Trophoblast cell (in vitro differentiated cells and primary cell): Measurements from ENCODE around the gene RAB5B.

Source experiments
- DNase-seq, 2 donors: peaks; one replicate each; pipeline ENCODE4 v3.0.0-alpha.2; 2016
- H2AFZ ChIP-seq: 2 replicates; pipeline ENCODE4 v1.6.1; 2013; ENCODE audit warnings: low read length, moderate library complexity, mild to moderate bottlenecking; ENCODE audit not compliant: insufficient read depth, poor library complexity
- H2AK5ac ChIP-seq: 2 replicates; pipeline ENCODE4 v1.6.1; 2013; ENCODE audit warnings: mild to moderate bottlenecking, low read length
- H2BK120ac ChIP-seq: 2 replicates; pipeline ENCODE4 v1.6.1; 2013; ENCODE audit warnings: low read length, mild to moderate bottlenecking, moderate library complexity; ENCODE audit not compliant: insufficient read depth, poor library complexity
- H2BK12ac ChIP-seq: 2 replicates; pipeline ENCODE4 v1.6.1; 2013; ENCODE audit warnings: mild to moderate bottlenecking, low read length, moderate library complexity
- H2BK5ac ChIP-seq: 2 replicates; pipeline ENCODE4 v1.6.1; 2013; ENCODE audit warnings: low read length, low read depth, moderate library complexity, mild to moderate bottlenecking; ENCODE audit not compliant: poor library complexity
- H3K14ac ChIP-seq: 2 replicates; pipeline ENCODE4 v1.6.1; 2013; ENCODE audit warnings: mild to moderate bottlenecking, low read length
- H3K18ac ChIP-seq: 2 replicates; pipeline ENCODE4 v1.6.1; 2013; ENCODE audit warnings: mild to moderate bottlenecking, low read length
- H3K23ac ChIP-seq: 2 replicates; pipeline ENCODE4 v1.6.1; 2013; ENCODE audit warnings: low read length
- H3K27ac ChIP-seq: 2 replicates; pipeline ENCODE4 v1.5.1; 2013; ENCODE audit warnings: low read depth, mild to moderate bottlenecking, inconsistent platforms, low read length, moderate library complexity
- H3K27me3 ChIP-seq: 2 replicates; pipeline ENCODE4 v1.6.1; 2013; ENCODE audit warnings: inconsistent platforms, mild to moderate bottlenecking, low read length, moderate library complexity; ENCODE audit not compliant: insufficient read depth
- H3K36me3 ChIP-seq, 2 experiments: 1 replicate in 1 of 2; 2 replicates in 1 of 2; pipeline ENCODE4 v1.6.1; 2013; ENCODE audit warnings: low read length in 2 of 2, mild to moderate bottlenecking in 2 of 2, moderate library complexity in 1 of 2; ENCODE audit not compliant: insufficient read depth in 2 of 2, control insufficient read depth in 1 of 2
- H3K4ac ChIP-seq: 2 replicates; pipeline ENCODE4 v1.6.1; 2013; ENCODE audit warnings: low read depth, mild to moderate bottlenecking, low read length, moderate library complexity
- H3K4me1 ChIP-seq, 2 experiments: 1 replicate in 1 of 2; 2 replicates in 1 of 2; pipeline ENCODE4 v1.6.1; 2013; ENCODE audit warnings: low read length in 2 of 2, mild to moderate bottlenecking in 2 of 2, moderate library complexity in 1 of 2; ENCODE audit not compliant: insufficient read depth in 2 of 2, control insufficient read depth in 1 of 2
- H3K4me2 ChIP-seq: 2 replicates; pipeline ENCODE4 v1.6.1; 2013; ENCODE audit warnings: inconsistent platforms, mild to moderate bottlenecking, low read length, moderate library complexity
- H3K4me3 ChIP-seq: 2 replicates; pipeline ENCODE4 v1.5.1; 2013; ENCODE audit warnings: mild to moderate bottlenecking, low read depth, low read length, inconsistent platforms
- H3K79me1 ChIP-seq: one replicate; pipeline ENCODE4 v1.6.1; 2013; ENCODE audit warnings: low read length
- H3K79me2 ChIP-seq: 2 replicates; pipeline ENCODE4 v1.6.1; 2013; ENCODE audit warnings: low read length, mild to moderate bottlenecking; ENCODE audit not compliant: control insufficient read depth, insufficient read depth, poor library complexity
- H3K9ac ChIP-seq: 2 replicates; pipeline ENCODE4 v1.6.1; 2013; ENCODE audit warnings: mild to moderate bottlenecking, low read length
- H3K9me3 ChIP-seq: 2 replicates; pipeline ENCODE4 v1.6.1; 2013; ENCODE audit warnings: low read depth, mild to moderate bottlenecking, control low read depth, inconsistent platforms, low read length; ENCODE audit not compliant: insufficient read depth
- H4K12ac ChIP-seq: 2 replicates; pipeline ENCODE4 v1.6.1; 2013; ENCODE audit warnings: low read depth, mild to moderate bottlenecking, low read length, moderate library complexity
- H4K8ac ChIP-seq: 2 replicates; pipeline ENCODE4 v1.6.1; 2013; ENCODE audit warnings: low read depth, mild to moderate bottlenecking, low read length, moderate library complexity
- H4K91ac ChIP-seq: one replicate; pipeline ENCODE4 v1.6.1; 2013; ENCODE audit warnings: low read depth, mild to moderate bottlenecking, low read length, moderate library complexity
- WGBS: extraction: QIAGEN DNeasy Blood & Tissue Kit; methylation state at CpG from one replicate; pipeline ENCODE4 v1.1.7; 2013; ENCODE audit warnings: missing lambda C conversion rate; ENCODE audit not compliant: insufficient read length, insufficient coverage; ENCODE audit errors: extremely low coverage; 5-methylcytosine and 5-hydroxymethylcytosine counted together

Gene RAB5B

DNA sequence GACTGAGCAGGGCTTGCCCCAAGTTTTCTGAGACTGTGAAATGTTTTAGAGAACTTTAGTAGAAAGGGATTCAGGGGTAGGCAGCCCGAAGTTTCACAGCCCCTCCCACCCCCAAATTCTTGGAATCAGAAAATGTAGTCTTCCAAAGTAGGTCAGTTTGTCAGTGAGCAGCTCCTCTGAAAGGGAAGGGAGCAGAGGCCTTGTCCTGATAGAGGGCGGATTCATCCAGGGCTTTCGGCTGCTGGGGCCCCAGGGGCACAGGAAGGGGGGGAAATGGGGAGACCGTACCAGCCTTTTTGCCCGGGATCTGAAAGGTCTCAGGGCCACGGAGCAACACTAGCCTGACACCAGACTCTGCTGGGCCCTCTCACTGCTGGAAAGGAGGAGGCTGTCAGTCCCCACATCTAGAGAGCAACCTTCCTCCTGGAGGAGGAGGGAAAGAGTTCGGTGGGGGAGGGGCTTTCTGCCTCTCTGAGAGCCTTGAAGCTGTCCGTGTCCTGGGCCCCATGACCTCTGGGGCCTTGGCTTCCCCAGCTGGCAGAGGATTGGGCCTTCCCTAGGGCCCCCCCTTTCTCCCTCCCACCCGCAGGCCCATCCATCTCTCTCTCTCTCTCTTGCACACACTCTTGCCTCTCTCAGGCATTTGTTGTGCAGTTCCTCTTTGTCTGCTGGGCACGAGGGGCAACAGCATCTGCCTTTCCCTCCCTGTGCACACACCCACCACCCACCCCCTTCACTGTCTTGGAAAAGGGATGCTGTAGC lies 46.7 kb downstream of the RAB5B start, which contains the start of gene IKZF4:
TSS of gene IKZF4 (plus strand) at position 621 of the 762 bp plus-strand sequence. CDS start 451 bp downstream, outside the sequence.
- Histone ChIP-seq H3K27ac (peak within 1 kb of the TSS; percentile 2), H4K91ac (peak within 1 kb of the TSS; percentile 71), H3K4ac (no peak within 1 kb of the TSS), H3K4me2 (peak within 1 kb of the TSS; percentile 49), H2BK5ac (peak within 1 kb of the TSS; percentile 7), H3K4me1 (peaks cover 12 to 19% of the 10 kb centered on the region in 2 experiments), H2AK5ac (no peak within 1 kb of the TSS), H3K79me1 (peaks cover 11% of the 10 kb centered on the region), H2BK120ac (peak within 1 kb of the TSS; percentile 52), H2AFZ (peak within 1 kb of the TSS; percentile 13), H3K18ac (peak within 1 kb of the TSS; percentile 1), H2BK12ac (peak within 1 kb of the TSS; percentile 15), H3K23ac (no peak within 1 kb of the TSS), H3K9ac (no peak within 1 kb of the TSS), H3K14ac (peak within 1 kb of the TSS; percentile 10), H3K36me3 (peaks cover 2% of the 10 kb centered on the region in 2 experiments), H3K9me3 (peaks cover 1% of the 10 kb centered on the region), H3K79me2 (no peaks in the 10 kb centered on the region), H3K27me3 (no peaks in the 10 kb centered on the region), H4K12ac (peak within 1 kb of the TSS; percentile 13), H3K4me3 (no peak within 1 kb of the TSS), H4K8ac (peak within 1 kb of the TSS; percentile 85)
- DNase-seq = no peak
- no CpG with 5 or more reads among the region's 10 CpGs for WGBS

DNA sequence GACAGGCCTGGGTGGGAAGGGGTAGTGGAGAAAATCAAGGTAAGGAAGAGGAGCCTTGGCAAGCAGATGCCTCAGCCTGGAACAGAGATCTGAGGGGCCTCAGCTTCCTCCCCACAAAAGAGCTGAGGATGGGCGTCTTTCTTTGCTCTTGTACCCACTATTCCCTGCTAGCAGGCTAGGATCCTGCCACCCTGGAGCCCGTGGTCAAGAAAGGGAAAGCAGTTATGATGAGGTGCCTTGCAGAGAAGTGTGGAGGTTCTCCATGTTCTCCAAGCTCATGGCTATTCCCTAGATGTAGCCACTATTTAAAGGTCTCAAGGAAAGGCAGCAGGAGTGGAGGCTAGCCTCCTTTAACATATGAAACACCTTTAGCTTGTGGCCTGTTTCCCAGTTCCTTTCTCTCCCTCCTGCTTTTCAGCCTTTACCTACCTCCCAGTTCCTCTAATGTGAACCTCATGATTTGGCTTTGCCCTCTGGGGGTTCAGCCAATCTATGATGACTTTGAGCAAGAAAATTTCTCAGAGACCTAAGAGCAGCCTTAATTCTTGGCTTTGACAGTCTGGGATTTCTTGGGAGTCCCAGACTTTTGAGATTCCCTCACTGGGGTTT lies 48.1 kb downstream of the RAB5B start:
- DNase-seq = no peak
- no peak overlapping the region for H4K12ac ChIP-seq
- H3K4ac ChIP-seq = no peak overlapping the region
- H2BK12ac ChIP-seq = no peak overlapping the region
- H3K36me3 ChIP-seq = peaks cover 6 to 7% of the 10 kb centered on the region in 2 experiments
- H2AFZ ChIP-seq = no peak overlapping the region
- H3K9ac ChIP-seq = no peak overlapping the region
- H3K27me3 ChIP-seq = no peaks in the 10 kb centered on the region
- no peak overlapping the region for H3K4me2 ChIP-seq
- no peak overlapping the region for H3K4me3 ChIP-seq
- peaks cover 13% of the 10 kb centered on the region for H3K79me1 ChIP-seq
- no peak overlapping the region for H3K18ac ChIP-seq
- no peak overlapping the region for H4K91ac ChIP-seq
- no CpG with 5 or more reads among the region's 2 CpGs for WGBS
- H2AK5ac ChIP-seq = no peak overlapping the region
- H3K79me2 ChIP-seq = no peaks in the 10 kb centered on the region
- no peak overlapping the region for H3K14ac ChIP-seq
- H2BK5ac ChIP-seq = no peak overlapping the region
- peaks cover 1% of the 10 kb centered on the region for H3K9me3 ChIP-seq
- peak overlapping the region; percentile 29 for H4K8ac ChIP-seq
- no peak overlapping the region for H3K23ac ChIP-seq
- peaks cover 9 to 20% of the 10 kb centered on the region in 2 experiments for H3K4me1 ChIP-seq
- no peak overlapping the region for H3K27ac ChIP-seq
- H2BK120ac ChIP-seq = no peak overlapping the region

DNA sequence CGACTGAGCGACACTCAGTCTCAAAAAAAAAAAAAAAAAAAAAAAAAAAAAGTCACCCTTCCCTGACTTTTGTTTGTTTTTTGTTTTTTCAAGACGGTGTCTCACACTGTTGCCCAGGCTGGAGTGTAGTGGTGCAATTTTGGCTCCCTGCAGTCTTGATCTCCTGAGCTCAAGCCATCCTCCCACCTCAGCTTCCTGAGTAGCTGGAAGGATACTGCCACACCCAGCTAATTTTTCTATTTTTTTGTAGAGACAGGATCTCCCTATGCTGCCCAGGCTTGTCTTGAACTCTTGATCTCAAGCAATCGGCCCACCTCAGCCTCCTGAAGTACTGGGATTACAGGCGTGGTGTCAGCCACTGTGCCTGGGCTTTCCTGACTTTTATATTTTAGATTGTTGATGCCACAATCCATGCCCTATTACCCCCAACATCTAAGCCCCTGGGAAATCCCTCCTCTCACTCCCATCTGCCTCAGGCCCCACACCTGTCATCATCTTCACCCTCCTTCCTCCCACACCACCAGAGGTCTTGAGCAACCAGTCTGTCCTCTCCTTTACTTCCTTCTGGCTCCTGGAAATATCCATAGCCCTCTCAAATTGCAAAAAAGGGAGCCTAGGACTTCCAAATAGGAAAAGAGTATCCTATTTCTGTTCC lies 54.8 kb downstream of the RAB5B start:
- Histone ChIP-seq H3K79me2 (no peaks in the 10 kb centered on the region), H2AFZ (no peak overlapping the region), H3K14ac (no peak overlapping the region), H3K9me3 (peaks cover 1% of the 10 kb centered on the region), H3K23ac (no peak overlapping the region), H3K27ac (peak overlapping the region; percentile 74), H3K79me1 (peaks cover 6% of the 10 kb centered on the region), H3K4ac (no peak overlapping the region), H4K8ac (no peak overlapping the region), H3K9ac (no peak overlapping the region), H3K4me1 (peaks cover 2 to 10% of the 10 kb centered on the region in 2 experiments), H2BK5ac (peak overlapping the region; percentile 64), H3K4me2 (no peak overlapping the region), H4K91ac (peak overlapping the region; percentile 32), H3K4me3 (no peak overlapping the region), H3K18ac (peak overlapping the region; percentile 33), H3K27me3 (no peaks in the 10 kb centered on the region), H3K36me3 (peaks cover 19% of the 10 kb centered on the region in 2 experiments), H4K12ac (no peak overlapping the region), H2AK5ac (no peak overlapping the region), H2BK12ac (no peak overlapping the region), H2BK120ac (no peak overlapping the region)
- WGBS = no CpG with 5 or more reads among the region's 5 CpGs
- DNase-seq = no peak

DNA sequence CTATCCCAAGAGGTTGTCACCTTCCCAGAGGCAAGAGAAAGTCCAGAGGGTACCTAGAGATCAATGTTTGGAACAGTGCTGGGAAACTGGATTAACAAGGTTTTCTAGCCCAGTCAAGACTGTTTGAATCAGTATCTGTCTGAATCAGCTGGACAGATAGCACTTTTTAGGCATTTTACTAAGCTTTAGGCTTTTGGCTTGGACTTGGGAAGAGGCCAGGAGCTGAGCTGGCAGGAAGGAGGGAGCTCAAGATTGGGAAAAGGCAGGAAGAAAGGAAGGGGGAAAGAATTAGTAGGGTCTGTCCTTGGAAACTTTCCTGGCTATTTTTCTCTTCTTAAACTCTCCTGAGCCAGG lies 55.3 kb downstream of the RAB5B start:
- H3K9me3 ChIP-seq = peaks cover 1% of the 10 kb centered on the region
- no peaks in the 10 kb centered on the region for H3K27me3 ChIP-seq
- H3K79me1 ChIP-seq = peaks cover 6% of the 10 kb centered on the region

More for the DNA sequence above, 55.3 kb downstream of the RAB5B start:
- H2AFZ ChIP-seq = no peak overlapping the region
- peaks cover 2 to 10% of the 10 kb centered on the region in 2 experiments for H3K4me1 ChIP-seq
- peaks cover 19% of the 10 kb centered on the region in 2 experiments for H3K36me3 ChIP-seq
- H3K9ac ChIP-seq = no peak overlapping the region
- no peaks in the 10 kb centered on the region for H3K79me2 ChIP-seq
- no peak overlapping the region for H3K4me2 ChIP-seq
- no peak overlapping the region for H3K4ac ChIP-seq
- peak in 1 of 2 donors; percentile 61 for DNase-seq
- H2BK120ac ChIP-seq = no peak overlapping the region
- no peak overlapping the region for H2BK5ac ChIP-seq
- H3K4me3 ChIP-seq = no peak overlapping the region
- no peak overlapping the region for H4K91ac ChIP-seq
- no peak overlapping the region for H4K8ac ChIP-seq
- no peak overlapping the region for H2AK5ac ChIP-seq
- H3K23ac ChIP-seq = no peak overlapping the region
- no peak overlapping the region for H3K14ac ChIP-seq
- peak overlapping the region; percentile 74 for H3K27ac ChIP-seq
- H4K12ac ChIP-seq = no peak overlapping the region
- H2BK12ac ChIP-seq = no peak overlapping the region
- no peak overlapping the region for H3K18ac ChIP-seq
